GM19023 (cell line): Measurements from ENCODE around the gene PDIA5.
A peak's percentile ranks its signal among the peaks of the same experiment; 100 is the strongest.

ENCODE experiments used
- ATAC-seq: cut with Tn5 transposase; IDR thresholded peaks from one replicate; pipeline ENCODE4 v1.9.1; 2021; ENCODE audit warnings: mild to moderate bottlenecking, moderate library complexity; ENCODE audit not compliant: unreplicated experiment

PDIA5 gene

DNA sequence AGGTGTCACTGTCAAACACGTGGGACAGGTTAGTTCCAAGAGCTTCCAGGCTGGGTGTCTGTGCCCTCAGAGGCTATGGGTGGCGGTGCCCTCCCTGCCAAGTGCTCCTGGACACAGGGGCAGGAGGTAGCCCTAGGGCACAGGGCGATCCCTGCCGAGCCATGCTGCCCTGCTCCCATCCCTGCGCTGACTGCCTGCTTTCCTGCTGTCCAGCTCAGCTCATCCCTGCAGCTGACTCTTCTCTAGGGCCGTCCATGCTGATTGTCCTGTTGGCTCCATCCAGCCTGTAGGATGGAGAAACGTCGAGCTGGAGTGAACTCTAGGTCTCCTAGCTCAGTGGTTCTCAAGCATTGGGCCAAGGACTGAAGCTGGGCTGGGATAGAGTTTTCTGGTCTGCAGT lies 3.7 kb downstream of the PDIA5 start:
- ATAC-seq, result no peak

DNA sequence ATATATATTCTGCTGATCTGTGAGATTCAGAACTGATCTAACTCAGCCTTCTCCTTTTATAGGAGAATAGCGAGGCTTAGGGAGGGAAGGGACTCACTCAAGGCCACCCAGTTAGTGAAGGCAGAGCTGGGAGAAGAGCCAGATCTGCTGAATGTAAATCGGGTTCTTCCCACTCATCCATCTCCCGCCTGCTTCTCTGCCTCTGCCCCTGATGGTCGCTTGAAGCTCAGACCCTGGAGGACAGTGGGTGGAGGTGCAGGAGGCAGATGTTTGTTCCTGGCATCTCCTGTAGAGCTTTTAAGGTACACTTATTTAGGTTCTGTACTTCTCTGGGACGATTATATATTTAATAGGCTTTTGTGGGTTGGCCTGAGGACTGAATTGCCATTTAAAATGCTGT lies 4.3 kb downstream of the PDIA5 start:
- ATAC-seq, result no peak

DNA sequence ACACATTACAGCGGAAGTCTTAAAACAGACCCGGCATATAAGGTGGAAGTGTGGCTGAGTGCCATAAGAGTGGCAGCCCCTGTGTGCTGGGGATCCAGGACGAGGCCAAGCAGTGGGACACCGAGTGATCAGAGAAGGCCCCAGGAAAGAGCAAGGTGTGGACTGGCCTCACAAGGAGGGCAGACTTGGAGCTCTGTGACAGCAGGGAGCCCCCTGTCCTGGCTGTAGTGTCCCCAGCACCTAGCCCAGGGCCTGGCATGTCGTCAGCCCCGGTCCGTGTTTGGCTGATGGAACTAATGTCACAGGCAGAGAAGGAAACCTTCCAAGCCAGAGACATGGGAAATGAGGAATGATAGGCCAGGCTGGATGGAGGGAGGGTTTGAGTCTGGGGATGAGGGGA lies 4.8 kb downstream of the PDIA5 start:
- ATAC-seq, result no peak

DNA sequence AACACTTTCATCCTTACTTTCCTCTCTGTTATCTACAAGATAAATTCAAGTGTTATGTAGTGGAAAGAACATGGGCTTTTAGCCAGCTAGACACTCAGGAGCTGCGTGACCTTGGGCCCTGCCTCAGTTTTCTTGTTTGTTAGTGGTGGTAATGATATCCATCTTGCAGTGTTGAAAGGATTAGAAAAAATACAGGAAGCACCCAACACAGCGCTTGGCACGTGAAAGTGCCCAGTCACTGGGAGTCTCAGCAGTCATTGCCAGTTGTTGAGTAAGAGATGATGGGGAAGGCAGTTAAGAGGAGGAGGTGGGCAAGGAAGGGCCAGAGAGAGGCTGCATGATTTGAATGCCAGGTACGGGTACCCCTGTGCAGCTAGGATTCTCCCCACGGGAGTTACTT lies 5.3 kb downstream of the PDIA5 start:
- no peak for ATAC-seq

DNA sequence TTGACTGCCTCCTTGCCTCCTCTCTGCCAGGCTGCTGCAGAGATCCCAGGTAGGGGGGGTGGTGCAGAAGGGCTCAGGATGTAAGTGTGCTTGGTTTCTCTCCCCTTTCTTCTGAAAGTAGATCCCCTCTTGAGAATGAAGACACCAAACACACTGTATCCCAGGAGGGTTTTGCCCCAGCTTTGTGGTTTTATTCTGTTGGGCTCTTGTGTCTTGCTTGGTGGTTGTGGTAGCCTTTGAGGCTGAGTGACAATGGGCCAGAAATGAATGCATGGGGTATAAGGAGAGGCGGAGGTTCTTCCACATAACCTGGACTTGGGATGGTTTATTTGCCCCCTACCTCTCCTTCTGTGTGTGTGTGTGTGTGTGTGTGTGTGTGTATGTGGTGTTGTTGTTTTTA lies 5.7 kb downstream of the PDIA5 start:
- no peak for ATAC-seq

DNA sequence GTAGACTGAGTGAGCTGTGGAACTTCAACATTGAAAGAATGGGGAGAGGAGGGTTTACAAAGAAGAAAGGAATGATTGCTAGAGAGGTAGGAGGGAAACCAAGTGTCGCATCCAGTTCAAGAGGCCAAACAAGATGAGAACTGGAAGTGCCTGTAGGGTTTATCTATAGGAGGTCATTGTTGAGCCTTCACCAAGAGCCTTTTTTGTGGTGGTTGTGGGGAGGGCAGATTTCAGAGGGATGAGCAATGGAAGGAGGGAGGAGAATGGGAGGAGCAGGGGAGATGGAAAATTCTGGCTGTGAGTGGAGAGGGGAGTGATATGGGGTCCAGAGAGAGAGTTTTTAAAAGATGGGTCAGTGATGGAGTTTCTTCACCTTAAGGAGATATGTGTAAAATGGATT lies 8.5 kb downstream of the PDIA5 start:
- no peak for ATAC-seq

DNA sequence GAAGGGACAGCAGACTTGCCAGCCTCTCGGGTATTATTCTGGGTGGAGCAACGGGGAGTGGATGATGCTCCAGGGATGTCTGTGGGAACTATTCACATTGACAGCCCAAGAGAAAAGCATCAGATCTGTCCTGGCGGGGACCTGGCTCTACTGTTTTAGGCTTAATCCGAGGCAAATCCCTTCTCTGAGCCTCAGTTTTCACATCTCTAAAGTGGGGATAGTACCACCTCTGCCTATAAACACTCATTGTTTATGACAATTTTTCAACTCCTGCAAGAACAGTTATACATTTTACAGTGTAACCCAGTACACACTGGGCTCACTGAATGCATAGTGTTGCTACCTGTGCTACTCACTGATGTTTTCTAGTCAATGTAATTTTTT lies 9.3 kb downstream of the PDIA5 start:
- ATAC-seq, result no peak

DNA sequence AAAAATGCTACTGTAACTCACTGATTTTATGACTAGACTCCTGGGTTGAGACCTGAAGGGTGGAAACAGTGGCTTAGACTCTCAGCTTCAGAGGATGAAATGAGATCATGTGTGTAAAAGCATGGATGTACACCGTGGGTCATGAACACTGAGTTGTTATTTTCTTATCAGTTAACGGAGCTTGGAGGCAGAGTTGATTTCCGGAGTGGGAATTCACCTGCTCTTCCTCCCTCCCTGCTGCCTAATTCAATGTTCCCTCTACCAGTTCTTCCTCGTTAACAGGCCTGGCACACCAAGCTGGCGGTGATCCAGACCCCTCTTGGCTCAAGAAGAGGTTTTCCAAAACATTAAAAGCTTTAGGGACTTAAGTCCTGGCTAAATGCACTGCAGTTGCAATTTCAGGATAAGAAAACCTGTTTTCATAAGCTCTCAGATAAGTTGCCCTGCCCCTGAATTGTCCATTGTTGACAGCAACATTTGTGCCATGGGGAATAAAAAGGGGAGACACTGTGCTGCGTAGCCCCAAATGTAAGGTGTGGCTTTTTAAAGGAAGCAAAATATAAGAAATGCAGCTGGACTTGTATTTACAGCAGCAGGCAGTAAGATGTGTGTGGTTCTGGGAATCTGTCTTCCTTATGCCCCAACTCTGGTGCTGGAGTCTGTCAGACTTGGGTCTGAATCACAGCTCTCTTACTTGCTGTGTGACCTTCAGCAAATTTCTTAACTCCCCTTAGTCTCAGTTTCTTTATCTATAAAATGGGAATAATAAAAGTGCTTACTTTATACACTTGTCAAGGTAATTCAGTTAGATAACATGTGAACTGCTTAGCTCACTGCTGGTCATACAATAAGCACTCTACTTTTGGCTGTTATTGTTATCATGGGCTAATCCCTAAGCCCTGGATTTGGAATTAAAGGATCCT lies 9.9 kb downstream of the PDIA5 start:
- ATAC-seq, result no peak

DNA sequence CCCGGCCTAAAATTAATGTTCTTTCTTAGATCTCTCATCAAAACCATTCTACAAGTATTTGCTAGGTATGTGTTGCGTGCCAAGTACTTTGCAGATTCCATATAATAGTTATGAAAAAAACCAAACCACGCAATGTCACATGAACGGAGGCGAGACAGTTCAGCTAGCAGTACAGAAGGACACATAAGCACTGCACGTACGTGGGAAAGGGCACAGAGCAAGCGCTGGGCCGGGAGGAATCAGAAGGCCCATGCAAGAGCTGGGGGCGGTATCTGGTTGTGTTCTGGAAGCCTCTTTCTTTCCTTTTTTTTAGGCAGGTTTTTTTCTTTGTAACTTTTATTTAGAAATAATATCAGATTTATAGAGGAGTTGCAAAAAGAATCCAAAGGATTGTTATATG lies 11.3 kb downstream of the PDIA5 start:
- ATAC-seq, result no peak

DNA sequence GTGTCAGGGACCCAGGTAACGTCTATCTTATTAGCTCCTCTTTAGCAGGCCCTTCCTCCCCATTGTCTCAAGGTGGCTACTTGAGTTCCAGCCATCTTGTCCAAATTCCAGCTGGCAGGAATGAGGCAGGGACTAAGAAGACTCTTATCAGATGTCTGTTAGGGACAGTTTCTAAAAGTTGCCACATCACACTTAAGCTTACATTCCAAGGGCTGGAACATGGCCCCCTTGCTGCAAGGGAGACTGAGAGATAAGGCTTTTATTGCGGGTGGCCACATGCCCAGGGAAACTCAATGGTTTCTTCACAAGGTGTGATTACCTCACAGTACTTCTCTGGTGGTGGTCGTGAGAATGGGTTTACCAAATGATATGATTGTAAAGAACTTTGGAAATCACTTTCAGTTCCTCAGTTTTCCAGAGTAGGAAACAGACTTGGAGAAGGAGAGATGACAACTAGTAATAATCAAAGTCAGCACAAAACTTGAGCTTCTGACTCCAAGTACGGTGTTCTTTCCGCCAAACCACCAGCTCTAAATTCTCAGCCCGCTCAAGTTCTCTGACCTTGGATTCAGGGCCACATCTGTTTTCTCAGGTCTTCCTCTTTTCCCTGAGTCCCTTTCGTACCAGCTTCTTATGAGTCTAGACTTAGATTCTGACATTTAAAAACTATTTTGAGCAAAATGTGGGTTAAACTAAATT lies 14.2 kb downstream of the PDIA5 start:
- no peak for ATAC-seq

DNA sequence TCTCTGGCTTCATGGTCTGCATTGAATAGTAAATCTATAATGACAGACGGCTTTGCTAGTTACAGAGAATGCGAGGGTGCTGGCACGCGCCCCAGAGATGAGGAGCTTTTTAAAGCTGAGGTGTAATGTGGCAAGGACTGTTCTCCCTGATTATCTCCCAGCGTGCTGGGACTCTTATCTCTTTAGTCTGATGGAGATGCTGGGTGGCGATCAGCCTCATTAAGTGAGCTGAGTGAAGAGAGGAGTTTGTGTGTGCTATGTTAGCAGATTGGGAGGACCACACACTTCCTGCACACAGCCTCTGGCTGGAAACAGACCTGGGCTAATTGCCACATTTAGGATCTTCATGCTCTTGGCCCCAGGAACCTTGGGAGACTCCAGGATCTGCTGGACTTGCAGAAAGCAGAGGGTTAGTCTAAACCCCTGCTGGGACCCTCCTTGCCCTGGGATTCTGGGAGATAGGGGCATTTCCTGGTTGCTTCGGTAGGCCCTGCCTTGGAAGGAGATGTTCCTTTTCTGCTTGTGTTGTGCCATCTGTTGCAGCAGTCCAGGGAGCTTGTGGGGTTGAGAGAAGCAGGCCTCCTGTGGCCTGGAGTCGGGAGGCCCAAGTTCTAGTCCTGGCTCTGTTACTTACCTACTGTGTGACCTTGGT lies 15.0 kb downstream of the PDIA5 start:
- peak; percentile 24 for ATAC-seq

DNA sequence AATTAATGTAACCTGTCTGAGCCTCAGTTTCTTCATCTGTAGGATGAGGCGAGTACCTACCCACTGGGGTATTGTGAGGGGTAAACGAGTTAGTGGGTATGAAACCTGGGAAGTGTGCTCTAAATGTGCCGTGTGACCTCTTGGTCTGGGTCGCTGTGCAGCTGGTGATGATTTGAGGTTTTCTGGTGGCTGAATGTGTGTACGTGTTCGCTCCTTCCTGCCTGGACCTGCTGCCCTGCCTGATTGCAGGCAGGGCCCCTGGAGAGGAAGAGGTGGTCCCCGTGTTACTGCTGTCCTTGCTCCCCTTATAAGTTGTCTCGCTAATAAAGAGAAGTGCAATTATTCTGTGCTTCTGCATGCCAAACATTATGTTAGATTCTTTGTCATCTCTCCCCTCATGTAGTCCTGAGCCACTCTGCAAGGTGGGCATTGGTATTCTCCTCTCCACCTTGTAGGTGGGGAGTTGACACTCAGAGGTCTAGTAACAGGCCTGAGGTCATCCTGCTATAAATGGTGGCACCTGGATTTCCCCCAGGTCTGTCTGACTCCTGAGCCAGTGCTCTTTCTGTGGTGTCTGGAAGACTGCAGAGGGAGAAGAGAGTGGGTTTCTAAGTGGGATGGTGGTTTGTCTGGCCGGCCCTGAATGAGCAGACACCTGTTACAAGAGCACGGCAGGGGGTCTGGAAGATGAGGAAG lies 15.7 kb downstream of the PDIA5 start:
- peak; percentile 50 for ATAC-seq

DNA sequence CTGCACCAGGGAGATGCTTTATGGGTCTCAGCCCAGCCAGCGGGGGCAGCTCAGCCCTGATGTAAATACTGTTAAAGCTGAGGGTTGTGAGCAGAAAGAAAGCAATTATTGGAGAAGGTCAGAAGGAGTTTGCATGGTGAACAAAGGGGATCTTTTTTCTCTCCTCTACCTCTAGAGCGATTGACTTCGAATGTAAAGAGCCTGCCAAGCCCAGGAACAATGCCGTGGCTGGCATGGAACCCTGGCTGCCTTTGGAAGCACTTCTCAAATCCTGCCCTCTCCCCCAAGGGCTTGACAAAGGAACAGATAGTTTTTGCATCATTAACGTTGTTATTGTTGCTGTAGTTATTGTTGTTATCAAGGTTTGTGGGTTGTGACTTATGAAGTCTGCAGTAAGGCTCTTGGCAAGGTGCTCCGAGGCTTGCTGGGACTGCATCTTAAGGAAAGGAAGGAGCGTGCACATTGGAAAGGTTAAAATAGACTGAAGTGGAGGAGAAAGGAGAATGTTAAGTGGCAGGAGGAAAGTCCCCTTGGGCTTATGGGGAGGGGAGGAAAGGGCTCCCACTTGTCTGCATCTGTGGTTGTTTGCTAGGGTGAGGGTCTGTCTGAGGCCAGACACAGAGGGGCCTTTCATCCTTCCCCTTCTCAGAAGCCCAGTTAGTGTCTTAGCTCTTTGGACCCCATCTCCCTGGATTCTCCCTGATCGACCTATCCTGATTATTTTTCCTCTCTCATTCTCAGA lies 16.7 kb downstream of the PDIA5 start:
- no peak for ATAC-seq

DNA sequence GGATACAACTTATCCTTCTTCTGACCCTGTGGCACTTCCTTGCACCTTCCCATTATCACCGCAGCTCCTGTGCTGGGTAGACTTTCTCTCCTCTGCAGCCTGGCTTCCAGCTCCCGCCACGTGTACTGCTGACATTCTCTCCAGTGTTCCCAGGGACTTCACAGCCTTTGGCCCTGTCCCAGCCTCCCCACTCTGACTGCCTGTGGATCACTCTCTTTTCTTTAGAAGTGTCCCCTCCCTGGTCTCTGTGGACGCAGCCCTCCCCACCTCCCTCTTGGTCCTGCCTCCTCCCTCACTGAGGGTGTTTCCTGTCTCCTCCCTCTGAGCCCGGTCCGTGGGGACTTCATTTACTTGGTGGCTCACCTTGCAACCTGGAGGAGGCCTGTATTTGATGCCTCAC lies 17.4 kb downstream of the PDIA5 start:
- no peak for ATAC-seq

DNA sequence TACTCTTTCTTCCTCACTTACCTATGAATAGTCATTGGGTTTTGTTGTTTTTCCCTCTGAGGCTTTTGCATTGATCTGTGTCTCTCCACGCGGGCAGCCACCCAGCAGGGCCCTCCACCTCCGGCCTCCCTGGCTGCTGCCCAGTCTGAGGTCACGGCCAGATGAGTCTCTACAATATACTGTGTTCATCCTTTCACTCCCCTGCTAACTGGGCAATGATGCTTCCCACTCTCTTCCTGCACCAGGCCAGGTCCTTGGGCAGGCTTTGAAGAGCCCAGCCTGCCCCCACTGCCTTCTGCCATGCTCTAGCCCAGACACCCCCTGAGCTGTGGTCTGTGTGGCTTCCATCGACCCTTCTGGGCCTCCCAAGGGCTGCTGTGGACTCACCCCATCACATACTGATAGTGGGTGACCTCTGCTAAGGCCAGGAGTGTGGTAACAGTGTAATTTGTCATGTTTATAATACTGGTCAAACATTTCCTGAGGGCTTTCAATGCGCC lies 18.0 kb downstream of the PDIA5 start:
- no peak for ATAC-seq

DNA sequence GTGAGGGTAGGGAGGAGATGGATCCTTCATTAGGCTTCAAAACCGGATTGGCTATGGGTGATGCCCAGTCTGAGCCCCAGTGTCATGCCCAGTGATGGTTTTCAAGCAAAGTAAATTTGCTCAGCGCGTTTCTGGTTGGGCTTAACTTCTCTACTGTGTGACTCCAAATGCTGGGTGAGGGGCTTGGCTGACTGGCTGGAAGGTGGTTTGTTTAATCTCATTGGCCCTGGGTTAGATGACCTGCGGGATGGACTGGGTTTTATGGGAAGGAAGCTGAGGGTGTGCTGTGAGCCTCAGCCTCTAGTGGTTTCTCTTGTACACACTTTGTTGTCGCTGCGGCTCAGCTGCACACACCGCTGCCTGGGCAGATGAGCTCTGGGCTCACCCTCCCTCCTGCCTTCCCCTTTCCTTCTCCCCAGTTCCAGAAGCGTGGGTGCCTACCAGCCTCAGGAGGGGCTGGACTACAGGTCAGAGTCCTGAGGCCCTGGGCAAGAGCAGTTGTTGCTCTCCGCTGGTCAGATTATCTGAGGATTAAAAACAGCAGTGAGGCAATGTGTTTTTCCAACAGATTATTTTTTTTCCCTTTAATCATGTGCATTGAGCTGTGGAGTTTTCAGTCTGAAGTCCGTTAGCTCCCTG lies 18.6 kb downstream of the PDIA5 start:
- no peak for ATAC-seq

DNA sequence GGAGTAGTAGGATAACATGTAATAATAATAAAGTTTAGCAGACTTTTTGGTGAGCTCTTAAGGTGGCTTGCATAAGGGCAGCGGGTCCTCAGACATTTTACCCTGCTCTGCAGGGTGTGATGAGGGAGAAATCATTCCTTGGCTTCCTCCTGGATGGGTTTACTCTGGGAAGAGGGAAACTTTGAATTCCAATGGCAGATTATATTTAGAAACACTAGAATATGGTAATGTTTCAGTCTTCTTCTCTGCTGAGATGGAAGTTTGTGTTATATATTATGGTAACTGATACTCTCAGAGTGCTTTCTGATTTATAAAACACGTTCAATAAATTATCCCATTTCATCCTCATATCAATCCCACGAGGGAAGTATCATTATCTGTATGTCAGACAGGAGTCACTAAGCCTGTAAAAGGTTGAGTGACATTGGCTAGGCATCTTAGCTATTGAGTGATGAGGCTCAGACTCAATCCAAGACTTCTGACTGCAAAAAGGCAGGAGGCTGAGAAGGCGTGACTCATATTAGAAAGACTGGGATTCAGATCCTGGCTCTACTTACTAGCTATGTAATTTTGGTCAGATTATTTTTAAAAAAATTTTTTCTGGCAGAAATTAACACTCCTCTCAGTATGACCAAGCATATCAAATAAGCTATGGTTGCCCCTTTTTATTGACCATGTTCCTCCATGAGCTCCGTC lies 19.3 kb downstream of the PDIA5 start:
- ATAC-seq, result no peak

DNA sequence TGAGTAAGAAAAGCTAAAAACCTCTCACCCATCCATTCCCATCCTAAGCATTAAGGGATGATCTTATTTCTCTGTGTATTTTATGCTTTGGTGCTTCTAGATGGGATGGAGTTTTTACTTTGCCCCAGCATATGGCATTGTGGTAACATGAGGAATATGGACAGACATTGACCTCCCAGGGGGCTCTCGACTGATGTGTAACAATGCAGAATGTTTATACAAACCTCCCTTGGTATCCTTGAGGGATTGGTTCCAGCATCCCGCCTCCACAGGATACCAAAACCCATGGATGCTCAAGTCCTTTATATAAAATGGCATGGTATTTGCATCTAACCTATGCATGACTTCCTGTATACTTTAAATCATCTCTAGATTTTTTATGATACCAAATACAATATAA lies 21.6 kb downstream of the PDIA5 start:
- no peak for ATAC-seq

DNA sequence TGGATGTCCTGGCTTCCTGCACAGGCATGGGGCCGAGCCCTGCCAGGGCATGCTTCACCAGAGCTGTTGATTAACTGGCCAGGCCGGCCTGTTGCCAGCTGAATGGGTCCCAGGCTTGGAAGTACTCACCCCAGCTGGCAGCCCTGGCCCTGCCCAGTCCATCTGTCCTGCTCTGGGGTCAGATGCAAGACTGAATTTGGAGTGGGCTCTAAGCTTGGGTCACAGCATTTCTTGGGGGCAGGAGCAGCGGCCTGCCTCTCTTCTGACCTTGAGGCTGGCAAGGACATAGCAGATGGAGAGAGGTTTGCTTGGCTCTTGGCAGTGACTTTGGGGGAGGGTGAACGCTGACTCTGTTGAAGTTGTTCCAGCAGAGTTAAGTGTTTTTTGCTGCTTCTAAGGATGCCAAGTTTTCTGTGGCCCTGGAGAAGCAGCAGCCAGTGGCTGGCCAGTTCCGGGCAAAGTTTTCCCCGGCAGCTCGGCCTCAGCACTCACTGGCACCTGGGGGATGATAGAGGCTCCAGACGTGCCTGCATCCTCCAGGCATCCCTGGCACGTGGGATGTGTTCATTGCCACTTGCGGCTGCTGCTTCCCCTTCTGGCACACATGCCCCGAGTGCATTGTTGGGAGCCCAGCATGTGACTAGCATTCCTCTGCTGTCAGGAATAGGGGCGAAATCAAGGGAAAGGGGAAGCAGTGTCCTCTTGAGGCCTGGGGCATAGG lies 22.9 kb downstream of the PDIA5 start:
- no peak for ATAC-seq
